Measurements from ENCODE around the gene PTGFRN.
"Not testable (repeated sequence)": the region's sequence is repeated elsewhere in the genome, so short reads cannot be mapped to it uniquely, and the experiment has no call there.

PTGFRN gene

GRCh38 chr1:116909512-116910378 lies at the start of gene PTGFRN:
Gene PTGFRN, plus strand, starts transcription at chr1:116909916. Its CDS starts 288 bp downstream, at chr1:116910204.
- no peak for FAIRE-seq

- FAIRE-seq = not testable (repeated sequence)
These were observed 49.5 kb upstream of the PTGFRN start for GRCh38 chr1:116860167-116860566.

- FAIRE-seq = no peak
These were observed 48.6 kb upstream of the PTGFRN start for GRCh38 chr1:116861137-116861536.

GRCh38 chr1:116863031-116863430 lies 46.7 kb upstream of the PTGFRN start:
- FAIRE-seq = not testable (repeated sequence)

GRCh38 chr1:116866478-116866877 lies 43.2 kb upstream of the PTGFRN start:
- not testable (repeated sequence) for FAIRE-seq

- no peak for FAIRE-seq
These were observed 41.3 kb upstream of the PTGFRN start for GRCh38 chr1:116868385-116868784.

- no peak for FAIRE-seq
These were observed 40.1 kb upstream of the PTGFRN start for GRCh38 chr1:116869611-116870010.

- no peak for FAIRE-seq
These were observed 39.4 kb upstream of the PTGFRN start for GRCh38 chr1:116870300-116870699.

GRCh38 chr1:116871779-116872146 lies 38.0 kb upstream of the PTGFRN start:
- FAIRE-seq = no peak

GRCh38 chr1:116873680-116874271 lies 35.9 kb upstream of the PTGFRN start:
- no peak for FAIRE-seq

- FAIRE-seq = no peak
These were observed 34.9 kb upstream of the PTGFRN start for GRCh38 chr1:116874733-116875249.

- FAIRE-seq = no peak
These were observed 34.3 kb upstream of the PTGFRN start for GRCh38 chr1:116875391-116875790.

- FAIRE-seq = not testable (repeated sequence)
These were observed 33.8 kb upstream of the PTGFRN start for GRCh38 chr1:116875946-116876345.

- FAIRE-seq = no peak
These were observed 32.4 kb upstream of the PTGFRN start for GRCh38 chr1:116877141-116877818.

- FAIRE-seq = no peak
These were observed 30.8 kb upstream of the PTGFRN start for GRCh38 chr1:116878804-116879477.

GRCh38 chr1:116879478-116880133 lies 30.1 kb upstream of the PTGFRN start:
- FAIRE-seq = no peak

GRCh38 chr1:116880917-116881316 lies 28.8 kb upstream of the PTGFRN start:
- FAIRE-seq = no peak

GRCh38 chr1:116881879-116882520 lies 27.7 kb upstream of the PTGFRN start:
- no peak for FAIRE-seq

GRCh38 chr1:116882866-116883265 lies 26.9 kb upstream of the PTGFRN start:
- FAIRE-seq = no peak

- FAIRE-seq = no peak
These were observed 23.3 kb upstream of the PTGFRN start for GRCh38 chr1:116886291-116886878.

- no peak for FAIRE-seq
These were observed 22.5 kb upstream of the PTGFRN start for GRCh38 chr1:116887212-116887611.

All from A204.1 (cell line).